Umbilical cord (tissue), 2 donors: Measurements from ENCODE around the gene NMRAL1. TPM values are rescaled to one million over a fixed set of nuclear protein-coding genes. Genes with fewer than 3 reads are reported as not detected.
A peak's percentile ranks its signal among the peaks of the same experiment; 100 is the strongest.

Experiments
- DNase-seq: peaks from one replicate; pipeline ENCODE4 v3.0.0-alpha.2; 2015; ENCODE audit warnings: low spot score
- total RNA-seq: library from RNA; depleted of rRNA; stranded (reverse); fragments of >200 nt; gene quantifications from one replicate; pipeline ENCODE4 v1.2.3, GENCODE V29; 2014; ENCODE audit warnings: low replicate concordance; ENCODE audit not compliant: insufficient read depth

NMRAL1 gene
- total RNA-seq, 1 donor from 2014 or later: 17.1 TPM

DNA sequence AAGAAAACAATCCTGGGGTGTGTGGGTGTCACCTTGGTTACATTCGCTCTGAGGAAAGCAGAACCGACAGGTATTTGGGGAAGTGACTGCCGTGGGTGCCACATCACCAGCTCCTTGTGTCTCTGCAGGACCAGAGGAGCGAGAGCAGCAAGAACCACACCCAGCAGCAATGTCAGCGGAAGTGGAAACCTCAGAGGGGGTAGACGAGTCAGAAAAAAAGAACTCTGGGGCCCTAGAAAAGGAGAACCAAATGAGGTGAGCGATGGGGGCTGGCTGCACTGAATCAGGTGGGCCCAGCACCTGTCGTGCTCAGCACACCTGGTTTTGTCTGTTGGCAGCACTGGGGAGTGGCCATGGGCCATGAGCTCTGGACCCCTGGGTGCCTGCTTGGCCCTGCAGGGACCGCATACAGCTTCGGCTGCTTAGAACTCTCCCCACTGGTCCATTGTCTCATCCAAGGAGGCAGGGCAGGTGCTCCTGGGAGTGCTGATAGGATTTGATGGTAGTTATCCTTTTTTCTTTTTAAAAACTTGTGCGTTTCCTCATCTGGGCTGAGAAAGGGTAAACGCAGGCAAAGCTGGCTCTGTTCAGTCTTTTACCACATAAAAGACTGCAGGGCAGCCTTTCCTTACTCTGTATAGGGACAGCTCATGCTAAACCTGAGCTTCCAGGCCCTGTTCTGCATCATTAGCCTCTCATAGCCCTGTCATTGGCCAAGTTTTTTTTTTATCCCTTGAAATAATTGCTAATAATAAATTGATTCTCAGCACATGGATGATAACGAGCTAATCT, 31.1 kb upstream of the NMRAL1 start:
- DNase-seq: no peak

DNA sequence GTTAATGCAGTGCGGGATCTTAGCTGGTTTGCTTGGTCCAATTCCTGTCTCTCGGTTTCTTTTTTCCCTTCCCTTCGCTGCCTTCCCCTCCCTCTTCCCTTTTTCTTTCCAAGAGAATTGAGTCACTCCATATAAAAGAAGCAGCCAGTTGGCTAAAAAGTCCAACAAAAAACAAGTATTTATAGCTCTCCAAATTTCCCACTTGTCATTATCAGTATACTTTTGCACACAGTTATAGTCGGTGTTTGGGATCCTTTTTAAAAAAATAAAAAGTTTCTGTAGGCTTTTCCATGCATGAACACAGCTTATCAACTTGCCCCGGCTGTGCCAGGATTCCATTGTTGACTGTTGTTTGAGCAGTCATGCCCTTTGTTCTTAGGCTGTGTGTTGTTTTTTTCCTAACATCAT, 26.6 kb upstream of the NMRAL1 start:
- peak; percentile 33 for DNase-seq

DNA sequence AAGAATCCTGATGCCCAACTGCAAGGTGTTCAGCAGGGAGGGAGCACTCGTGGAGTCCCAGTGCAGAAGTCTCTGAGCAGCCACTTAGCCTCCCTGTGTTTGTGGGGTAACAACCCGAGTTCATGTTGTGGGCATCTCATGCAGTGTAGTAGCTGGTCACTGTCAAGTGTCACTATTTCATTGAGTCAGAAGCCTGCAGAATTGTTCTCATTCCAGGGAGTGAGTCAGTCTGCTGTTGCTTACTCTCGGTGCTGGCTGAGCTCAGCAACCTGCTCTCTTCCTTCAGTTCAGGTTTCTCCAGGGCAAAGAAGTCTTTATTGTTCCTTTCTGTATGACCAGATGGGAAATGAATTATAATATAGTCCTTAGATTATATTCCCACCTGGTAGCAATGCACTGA, 25.8 kb upstream of the NMRAL1 start:
- peak; percentile 73 for DNase-seq

DNA sequence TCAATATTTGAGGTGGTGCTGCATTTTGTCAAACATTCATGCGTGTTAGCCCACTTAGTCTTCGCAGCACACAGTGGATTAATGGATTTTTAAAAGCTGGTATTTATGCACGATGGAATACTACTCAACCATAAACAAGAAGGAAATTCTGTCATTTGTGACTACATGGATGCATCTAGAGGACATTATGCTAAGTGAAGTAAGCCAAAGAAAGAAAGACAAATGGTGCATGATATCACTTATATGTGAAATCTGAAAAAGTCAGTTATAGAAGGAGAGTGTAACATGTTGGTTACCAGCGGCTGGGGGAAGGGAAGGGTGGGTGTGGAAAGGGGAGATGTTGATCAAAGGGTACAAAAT, 24.8 kb upstream of the NMRAL1 start:
- no peak for DNase-seq

DNA sequence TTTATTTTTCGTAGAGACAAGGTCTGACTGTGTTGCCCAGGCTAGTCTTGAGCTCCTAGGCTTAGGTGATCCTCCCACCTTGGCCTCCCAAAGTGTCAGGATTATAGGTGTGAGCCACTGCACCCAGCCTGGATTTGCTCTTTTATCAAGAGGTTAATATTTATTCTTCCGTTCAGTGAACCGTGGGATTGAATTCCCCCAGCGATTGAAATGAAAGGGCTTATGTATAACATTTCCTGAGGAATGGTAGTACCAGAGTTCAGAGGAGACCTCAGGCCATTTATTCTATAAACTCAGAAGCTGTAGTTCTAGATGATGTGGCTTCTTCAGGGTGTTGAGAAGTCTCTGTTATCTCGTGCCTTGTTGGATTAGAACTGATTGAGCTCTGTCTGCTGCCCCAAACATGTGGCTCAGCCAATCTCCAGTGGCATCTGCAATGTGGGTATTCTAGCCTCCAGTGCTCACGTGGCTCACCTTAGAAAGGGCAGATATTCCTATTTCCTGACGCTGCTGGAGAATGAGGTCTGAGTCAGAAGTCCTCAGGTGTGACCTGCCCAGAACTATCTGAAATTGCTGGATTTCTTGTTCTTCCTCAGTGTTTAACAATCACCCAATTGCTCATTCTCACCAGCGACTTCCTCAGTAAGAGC, 24.2 kb upstream of the NMRAL1 start:
- no peak for DNase-seq

DNA sequence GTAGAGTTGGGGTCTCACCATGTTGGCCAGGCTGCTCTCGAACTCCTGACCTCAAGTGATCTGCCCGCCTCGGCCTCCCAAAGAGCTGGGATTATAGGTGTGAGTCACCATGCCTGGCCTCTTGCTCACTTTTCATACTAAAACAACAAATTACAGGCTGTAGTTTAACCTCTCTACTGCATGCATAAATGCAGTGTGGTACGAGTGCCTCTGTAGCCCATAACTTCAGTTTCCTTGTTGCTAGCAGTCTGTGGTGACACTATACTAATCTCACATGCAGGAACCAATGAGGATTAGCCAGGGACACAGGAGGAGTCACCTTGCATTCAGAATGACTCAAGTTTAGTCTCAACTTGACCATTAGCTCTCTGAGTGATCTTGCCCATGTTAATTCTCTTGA, 21.9 kb upstream of the NMRAL1 start:
- DNase-seq: no peak

DNA sequence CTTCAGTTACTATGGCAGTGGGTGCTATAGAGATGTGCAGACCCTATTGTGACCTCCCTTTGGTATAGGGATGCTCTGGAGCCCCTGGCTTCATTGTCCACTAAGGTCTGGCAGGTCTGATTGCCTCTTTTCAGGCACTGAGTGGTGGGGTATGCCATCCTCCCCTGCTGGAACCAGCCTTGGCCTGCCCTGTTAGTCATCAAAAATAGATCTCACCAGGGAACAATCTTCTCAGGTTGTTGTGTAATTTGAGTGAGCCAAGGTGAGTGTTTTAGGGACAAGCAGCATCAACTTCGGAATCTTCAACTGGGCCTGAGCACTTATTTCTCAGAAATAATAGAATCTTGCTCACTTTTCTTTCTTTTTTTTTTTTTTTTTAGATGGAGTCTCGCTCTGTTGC, 21.3 kb upstream of the NMRAL1 start:
- no peak for DNase-seq

DNA sequence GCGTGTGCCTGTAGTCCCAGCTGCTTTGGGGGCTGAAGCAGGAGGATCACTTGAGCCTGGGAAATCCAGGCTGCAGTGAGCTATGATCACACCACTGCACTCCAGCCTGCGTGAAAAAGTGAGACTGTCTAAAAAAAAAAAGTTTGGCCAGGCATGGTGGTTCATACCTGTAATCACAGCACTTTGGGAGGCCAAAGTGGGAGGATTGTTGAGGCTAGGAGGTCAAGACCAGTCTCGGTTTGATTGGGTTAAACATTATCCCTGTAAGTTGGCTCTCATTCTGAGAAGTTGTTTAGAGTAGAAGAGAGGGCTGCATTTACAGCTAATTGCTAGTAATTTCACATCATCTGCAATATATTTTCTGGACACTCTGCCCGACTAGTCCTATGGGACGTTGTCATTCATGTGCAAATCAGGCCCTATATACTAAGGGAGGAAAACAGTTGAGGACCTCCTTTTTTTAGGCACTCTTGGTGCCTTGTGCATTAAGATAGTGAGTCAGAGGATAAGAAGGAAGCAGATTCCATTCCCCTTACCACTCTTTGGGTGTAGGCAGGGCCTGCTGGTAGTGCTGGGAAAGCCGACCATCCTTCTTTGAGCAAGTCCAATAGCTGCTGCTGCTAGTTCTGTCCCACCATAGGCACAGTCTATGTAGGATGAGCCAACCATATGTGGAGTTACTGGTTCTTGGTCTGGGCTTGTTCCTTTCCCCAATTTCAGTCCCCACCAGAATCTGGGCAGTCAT, 20.5 kb upstream of the NMRAL1 start:
- DNase-seq: peak; percentile 35

DNA sequence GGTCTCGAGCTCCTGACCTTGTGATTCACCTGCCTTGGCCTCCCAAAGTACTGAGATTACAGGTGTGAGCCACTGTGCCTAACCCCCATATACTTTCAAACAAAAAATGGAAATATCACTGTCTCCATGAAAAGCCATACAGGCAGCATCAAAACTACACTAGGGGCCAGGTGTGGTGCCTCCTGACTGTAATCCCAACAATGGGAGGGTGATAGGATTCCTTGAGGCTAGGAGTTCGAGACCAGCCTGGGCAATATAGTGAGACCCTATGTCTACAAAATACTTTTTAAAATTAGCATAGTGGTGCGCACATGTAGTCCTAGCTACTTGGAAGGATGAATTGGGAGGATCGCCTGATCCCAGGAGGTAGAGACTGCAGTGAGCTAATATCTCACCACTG, 17.5 kb upstream of the NMRAL1 start:
- DNase-seq: no peak

DNA sequence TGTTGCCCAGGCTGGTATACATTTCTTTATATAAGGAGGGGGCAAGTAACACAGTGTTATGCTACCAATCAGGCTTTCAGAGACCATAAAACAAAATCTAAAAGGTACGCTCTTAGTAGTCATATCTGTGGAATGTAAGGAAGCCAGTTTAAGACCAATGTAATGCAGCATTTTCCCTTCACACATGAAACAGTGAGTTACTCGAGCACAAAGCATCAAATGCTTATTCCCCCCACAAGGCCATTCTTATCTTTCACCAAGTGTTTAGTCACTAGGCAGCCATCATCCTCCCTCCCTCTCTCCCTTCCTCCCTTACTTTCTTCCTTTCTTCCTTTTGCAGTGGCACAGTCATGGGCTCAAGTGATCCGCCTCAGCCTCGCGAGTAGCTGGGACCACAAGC, 14.6 kb upstream of the NMRAL1 start:
- no peak for DNase-seq

DNA sequence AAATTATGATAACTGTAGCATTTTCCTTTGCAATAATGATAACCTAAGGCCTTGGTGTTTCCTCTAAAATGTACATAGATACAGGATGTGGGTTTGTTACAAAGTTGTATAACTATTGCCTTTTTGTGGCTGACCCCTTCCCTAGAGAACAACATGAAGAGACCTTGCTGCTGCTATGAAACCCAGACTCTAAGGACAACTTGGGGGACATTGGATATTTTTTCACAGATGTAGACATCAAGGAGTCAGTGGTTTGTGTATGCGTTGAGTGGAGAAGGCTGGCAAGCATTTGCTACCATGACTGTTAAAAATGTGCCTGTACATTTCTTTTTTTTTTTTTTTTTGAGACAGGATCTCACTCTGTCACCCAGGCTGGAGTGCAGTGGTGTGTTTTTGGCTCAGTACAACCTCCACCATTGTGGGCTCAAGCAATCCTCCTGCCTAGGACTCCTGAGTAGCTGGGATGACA, 14.1 kb upstream of the NMRAL1 start:
- DNase-seq: no peak

DNA sequence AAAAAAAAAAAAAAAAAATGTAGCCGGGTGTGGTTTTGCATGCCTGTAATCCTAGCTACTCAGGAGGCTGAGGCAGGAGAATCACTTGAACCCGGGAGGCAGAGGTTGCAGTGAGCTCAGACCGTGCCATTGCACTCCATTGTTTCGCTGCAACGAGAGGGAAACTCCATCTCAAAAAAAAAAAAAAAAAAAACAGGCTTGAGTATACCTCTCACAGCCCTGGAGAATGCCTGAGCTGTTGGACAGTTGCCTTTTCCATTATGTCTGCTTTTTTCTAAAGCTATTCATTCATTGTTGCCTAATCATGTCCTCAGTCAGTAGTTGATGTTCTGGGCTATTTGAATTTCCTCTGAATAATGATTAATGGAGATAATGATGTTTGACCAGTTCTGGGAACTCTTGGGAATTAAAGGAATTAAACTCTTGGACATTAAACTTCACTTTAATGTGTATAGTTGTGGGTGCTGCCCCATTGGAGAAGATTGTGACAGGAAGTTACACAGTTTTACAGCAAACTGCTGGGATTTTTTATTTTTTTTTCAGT, 13.6 kb upstream of the NMRAL1 start:
- no peak for DNase-seq

DNA sequence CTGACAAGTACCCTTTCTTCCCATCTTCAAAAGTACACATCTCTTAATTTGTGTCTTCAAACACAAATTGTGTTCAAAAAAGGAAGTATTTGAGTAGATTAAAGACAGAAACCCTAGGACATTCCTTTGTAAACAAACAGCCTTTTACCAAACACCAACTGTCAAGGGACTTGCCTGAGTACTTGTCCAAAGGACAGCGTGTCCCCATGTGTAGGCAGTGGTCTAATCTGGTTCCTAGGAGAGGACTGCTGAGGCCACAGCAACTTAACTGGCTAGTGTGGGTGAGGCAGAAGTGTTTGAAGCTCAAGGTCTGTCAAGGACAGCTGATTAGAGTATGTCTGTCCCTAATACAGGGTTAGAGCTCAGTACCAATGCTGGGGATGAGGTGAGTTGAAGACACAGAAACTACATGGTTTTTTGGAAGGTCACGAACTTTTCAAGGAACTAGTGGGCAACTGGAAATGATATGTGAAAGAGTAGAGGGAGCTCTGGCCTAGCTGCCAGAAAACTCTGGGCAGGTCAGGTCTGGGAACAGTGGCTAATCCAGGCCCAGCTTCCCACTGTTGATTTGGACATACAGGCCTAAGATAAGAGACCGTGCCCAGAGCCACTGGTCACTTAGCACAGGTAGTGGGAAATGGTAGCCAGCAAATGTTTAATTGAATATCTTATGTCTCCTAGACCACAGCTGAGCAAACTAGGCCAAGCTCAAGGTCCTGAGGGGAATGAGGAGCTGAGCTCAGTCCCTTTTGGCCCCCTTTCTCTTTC, 11.9 kb upstream of the NMRAL1 start:
- no peak for DNase-seq

DNA sequence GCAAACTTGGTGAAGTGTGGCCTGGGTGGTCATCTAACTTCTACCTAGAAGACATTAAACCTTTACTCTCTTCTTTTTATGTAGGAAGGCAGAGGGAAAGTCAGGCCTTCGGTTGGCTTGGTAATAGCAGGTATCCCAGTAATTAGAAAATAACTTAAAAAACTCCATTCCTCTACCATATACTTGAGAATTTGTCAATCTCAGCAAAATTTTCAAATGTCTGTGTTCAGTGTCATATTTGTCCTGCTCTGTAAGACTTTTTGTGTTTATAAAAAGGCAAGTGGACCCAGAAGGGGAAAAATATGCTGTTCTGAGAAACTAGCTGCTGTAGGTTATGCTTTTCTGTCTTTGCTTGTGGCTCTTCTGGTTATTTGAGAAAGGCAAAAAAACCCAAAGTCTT, 7.5 kb upstream of the NMRAL1 start:
- no peak for DNase-seq

DNA sequence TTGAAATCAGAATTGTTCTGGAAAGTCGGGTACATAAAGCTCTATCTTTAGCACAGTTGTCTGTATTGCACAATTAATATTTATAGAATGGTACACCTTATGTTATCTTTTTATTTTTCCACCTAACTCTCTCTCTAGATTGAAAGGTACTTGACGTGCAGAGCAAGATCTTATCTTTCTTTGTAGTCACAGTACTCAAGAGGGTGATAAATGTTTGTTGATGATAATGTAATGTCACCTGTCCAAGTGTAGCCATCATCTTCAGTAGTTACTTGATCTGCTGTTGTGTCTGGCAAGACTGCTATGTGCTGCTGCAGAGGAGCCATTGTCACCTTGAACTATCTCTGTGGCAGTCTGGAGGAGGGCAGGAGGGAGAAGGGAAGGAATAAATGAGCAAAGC, 7.1 kb upstream of the NMRAL1 start:
- DNase-seq: no peak

DNA sequence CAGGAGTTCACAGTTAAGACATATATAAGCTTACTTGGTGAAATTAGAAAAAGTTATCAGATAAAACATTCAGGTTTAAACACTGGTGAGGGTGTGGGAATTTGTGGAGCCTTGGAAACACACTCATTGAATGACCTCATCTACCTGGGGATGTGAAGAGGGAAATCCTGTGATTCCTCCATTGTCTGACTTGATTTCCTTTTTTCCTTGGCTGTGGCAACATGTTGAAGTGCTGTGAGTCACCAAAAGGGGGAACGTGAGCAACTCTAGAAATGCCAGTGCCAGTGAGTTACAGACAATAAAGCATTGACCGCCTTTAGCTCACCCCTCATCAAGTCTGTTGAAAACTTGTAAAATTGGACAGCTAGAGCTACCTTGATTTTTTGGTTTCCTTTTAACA, 3.5 kb upstream of the NMRAL1 start:
- no peak for DNase-seq

DNA sequence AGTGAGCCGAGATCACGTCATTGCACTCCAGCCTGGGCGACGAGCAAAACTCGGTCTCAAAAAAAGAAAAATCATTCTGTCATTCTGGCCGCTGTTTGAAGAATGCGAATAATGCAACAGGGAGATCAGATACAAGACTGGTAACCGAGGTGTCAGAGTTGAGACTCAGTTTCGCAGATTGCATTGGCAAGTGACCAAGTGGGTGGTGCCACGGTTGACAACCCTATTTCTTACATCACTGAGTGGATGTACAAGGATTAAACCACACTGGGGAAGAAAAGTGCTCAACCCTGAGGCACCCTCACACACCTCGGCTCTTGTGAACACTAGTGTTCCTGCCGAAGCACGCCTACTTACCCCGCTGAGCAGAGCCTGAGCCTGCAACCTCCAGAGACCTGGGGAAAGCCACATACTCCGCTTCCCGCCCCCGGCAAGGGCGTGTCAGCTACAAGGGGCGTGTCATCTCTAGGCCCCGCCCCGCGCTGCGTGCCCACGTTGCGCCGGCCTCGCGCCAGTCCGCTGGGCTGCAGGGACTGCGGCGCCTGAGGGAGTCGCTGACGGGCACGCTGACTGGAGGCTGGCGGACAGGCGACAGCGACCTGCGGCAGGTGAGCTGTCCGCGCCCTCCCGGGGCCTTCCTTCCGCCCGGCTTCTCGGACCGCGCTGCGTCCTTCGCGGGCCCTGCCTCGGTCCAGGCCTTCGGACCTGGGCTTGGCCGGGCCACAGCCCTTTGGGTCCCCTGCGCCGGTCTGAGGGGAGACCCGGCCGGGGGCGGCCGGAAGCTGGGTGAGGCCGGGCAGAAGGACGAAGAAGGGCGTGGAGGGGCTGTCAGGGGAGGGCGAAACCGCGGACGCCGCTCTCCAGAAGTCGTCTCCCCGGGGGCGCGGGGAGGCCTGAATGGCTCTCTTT, 1.7 kb upstream of the NMRAL1 start, which contains the start of gene HMOX2:
TSS of gene HMOX2 (plus strand) at position 519 of the 909 bp plus-strand sequence. CDS start 29,127 bp downstream, outside the sequence.
- peak; percentile 93 for DNase-seq

DNA sequence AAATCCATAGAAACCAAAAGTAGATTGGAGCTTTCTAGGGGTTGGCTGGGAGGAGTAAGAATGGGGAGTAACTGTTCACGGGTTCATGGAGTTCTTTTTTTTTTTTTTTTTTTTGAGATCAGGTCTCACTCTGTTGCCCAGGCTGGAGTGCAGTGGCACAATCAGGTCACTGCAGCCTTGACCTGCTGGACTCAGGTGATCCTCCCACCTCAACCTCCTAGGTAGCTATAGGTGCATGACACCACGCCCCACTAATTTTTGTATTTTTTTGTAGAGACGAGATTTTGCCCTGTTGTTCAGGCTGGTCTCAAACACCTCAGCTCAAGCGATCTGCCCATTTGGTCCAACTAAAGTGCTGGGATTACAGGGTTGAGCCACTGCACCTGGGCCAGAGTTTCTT, 1.5 kb downstream of the NMRAL1 start:
- no peak for DNase-seq

DNA sequence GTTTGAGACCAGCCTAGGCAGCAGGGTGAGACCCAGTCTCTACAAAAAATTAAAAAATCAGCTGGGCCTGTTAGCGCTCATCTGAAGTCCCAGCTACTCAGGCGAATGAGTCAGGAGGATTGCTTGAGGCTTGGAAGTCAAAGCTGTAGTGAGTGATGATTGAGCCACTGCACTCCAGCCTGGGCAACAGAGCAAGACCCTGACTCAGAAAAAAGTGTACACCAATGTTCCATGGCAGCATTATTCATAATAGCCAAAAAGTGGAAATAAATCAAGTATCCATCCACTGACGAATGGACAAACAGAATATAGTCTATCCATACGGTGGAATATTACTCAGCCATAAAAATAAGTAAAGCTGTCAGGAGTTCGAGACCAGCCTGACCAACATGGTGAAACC, 2.6 kb downstream of the NMRAL1 start:
- no peak for DNase-seq

DNA sequence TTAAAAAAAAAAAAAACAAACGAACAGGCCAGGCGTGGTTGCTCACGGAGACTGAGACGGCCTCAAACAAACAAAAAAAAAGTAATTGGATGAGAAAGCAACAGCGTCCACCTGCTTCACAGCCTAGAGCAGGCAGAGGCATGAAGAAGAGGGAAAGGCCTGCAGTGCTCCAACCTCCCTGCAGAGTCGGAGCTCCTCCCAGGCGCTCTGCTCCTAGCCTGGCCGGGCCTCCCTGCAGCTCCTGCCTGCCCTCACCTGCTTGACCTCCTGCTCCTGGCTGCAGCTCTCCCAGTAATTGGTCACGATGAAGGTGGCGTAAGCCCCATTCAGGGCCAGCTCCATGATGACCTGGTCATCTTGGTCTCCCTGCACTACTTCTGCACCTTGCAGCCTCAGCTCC, 5.5 kb downstream of the NMRAL1 start:
- DNase-seq: no peak
